Smooth muscle cell (in vitro differentiated cells): ENCODE results near the gene HHATL. TPM values are rescaled to one million over a fixed set of nuclear protein-coding genes. Genes with fewer than 3 reads are reported as not detected.

ENCODE experiments used
- DNase-seq: peaks from one replicate; lab custom pipeline; 2025; ENCODE audit not compliant: unreplicated experiment; lab: John Stamatoyannopoulos, UW
- H2AFZ ChIP-seq: fragments of 200-600 bp; sonication (generic); 2 replicates; pipeline ENCODE4 v1.6.0; 2016; ENCODE audit warnings: antibody characterized with exemption, low read depth, mild to moderate bottlenecking
- H3F3A ChIP-seq: fragments of 200-600 bp; sonication (generic); 2 replicates; pipeline ENCODE4 v1.6.0; 2017; ENCODE audit warnings: antibody characterized with exemption, low read depth
- H3K27ac ChIP-seq: fragments of 200-600 bp; sonication (generic); 2 replicates; pipeline ENCODE4 v1.5.1; 2016; ENCODE audit warnings: low read depth, mild to moderate bottlenecking
- H3K27me3 ChIP-seq: fragments of 200-600 bp; sonication (generic); 2 replicates; pipeline ENCODE4 v1.6.1; 2016; ENCODE audit warnings: low read depth, mild to moderate bottlenecking
- H3K36me3 ChIP-seq: fragments of 200-600 bp; sonication (generic); 2 replicates; pipeline ENCODE4 v1.5.1; 2016; ENCODE audit warnings: low read depth
- H3K4me1 ChIP-seq: fragments of 200-600 bp; sonication (generic); 2 replicates; pipeline ENCODE4 v1.5.1; 2016; ENCODE audit warnings: low read depth
- H3K4me2 ChIP-seq: fragments of 200-600 bp; sonication (generic); 2 replicates; pipeline ENCODE4 v1.6.0; 2016; ENCODE audit warnings: mild to moderate bottlenecking
- H3K4me3 ChIP-seq: fragments of 200-600 bp; sonication (generic); 2 replicates; pipeline ENCODE4 v1.5.1; 2016; ENCODE audit warnings: mild to moderate bottlenecking
- H3K79me2 ChIP-seq: fragments of 200-600 bp; sonication (generic); 2 replicates; pipeline ENCODE4 v1.6.0; 2016; ENCODE audit warnings: low read depth, mild to moderate bottlenecking
- H3K9ac ChIP-seq: fragments of 200-600 bp; sonication (generic); 2 replicates; pipeline ENCODE4 v1.6.0; 2016; ENCODE audit warnings: low read depth
- H3K9me3 ChIP-seq: fragments of 200-600 bp; sonication (generic); replicated peaks from 2 replicates; pipeline ENCODE4 v1.5.1; 2016; ENCODE audit warnings: low read depth
- H4K20me1 ChIP-seq: fragments of 200-600 bp; sonication (generic); 2 replicates; pipeline ENCODE4 v1.6.0; 2016; ENCODE audit warnings: low read depth
- WGBS: methylation state at CpG from one replicate; pipeline ENCODE4 v1.1.7; 2016; ENCODE audit warnings: low lambda C conversion rate; 5-methylcytosine and 5-hydroxymethylcytosine counted together
- polyA plus RNA-seq: library from polyadenylated mRNA; unstranded; fragments of >200 nt; fragmentation: Nextera tagmentation; extraction: Ambion mirVana; gene quantifications from 2 replicates; pipeline ENCODE4 v1.2.1, GENCODE V29; 2016
- total RNA-seq: library from RNA; depleted of rRNA; stranded (reverse); fragments of >200 nt; gene quantifications from 2 replicates; pipeline ENCODE4 v1.2.3, GENCODE V29; 2014
- TF ChIP-seq, protein P1 (sequence below): fragments of 200-600 bp; sonication (generic); IDR thresholded peaks from 2 replicates; pipeline ENCODE4 v1.5.1; 2017; ENCODE audit warnings: borderline replicate concordance, mild to moderate bottlenecking, antibody characterized with exemption; ENCODE audit not compliant: insufficient read depth, poor library complexity, severe bottlenecking

The HHATL gene
- total and polyA plus RNA-seq, 2 experiments from 2014 or later = not detected

DNA sequence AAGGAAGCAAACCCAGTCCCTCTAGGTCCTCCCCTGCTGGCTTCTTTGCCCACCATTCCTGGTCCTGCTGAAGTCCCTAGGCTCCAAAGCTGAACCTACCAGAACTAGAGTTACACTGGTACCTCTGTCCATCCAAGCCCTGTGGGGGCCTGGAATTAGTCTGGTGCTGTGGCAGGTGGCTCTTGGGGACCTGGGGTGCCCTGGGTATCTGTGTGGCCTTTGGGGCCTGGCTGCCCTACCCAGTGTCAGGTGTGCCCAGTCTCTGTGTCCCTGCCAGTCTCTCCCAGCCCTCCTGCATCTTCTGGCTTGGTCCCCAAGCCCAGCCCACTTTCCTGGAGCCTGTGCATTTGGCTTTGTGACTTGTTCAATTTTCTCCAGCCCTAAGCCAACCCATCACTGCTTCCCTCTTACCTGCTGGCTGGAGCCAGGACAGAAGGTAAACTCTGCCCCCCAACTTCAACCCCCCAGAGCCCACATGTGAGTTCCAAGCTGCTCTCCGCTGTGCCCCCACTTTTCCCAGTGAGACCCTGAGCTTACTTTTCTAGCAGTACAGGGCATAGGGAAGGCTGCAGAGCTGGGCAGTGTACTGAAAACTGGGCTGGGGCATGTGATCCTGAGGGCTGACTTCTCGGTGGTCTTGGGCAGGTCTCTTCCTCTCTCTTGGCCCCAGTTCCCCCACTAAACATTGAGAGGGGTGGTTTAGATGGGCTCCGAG lies 28.3 kb upstream of the HHATL start:
- WGBS = 96% methylated on average over 3 of the region's 3 CpGs
- no peaks in the 10 kb centered on the region for H3F3A ChIP-seq
- TF ChIP-seq, protein P1, sequence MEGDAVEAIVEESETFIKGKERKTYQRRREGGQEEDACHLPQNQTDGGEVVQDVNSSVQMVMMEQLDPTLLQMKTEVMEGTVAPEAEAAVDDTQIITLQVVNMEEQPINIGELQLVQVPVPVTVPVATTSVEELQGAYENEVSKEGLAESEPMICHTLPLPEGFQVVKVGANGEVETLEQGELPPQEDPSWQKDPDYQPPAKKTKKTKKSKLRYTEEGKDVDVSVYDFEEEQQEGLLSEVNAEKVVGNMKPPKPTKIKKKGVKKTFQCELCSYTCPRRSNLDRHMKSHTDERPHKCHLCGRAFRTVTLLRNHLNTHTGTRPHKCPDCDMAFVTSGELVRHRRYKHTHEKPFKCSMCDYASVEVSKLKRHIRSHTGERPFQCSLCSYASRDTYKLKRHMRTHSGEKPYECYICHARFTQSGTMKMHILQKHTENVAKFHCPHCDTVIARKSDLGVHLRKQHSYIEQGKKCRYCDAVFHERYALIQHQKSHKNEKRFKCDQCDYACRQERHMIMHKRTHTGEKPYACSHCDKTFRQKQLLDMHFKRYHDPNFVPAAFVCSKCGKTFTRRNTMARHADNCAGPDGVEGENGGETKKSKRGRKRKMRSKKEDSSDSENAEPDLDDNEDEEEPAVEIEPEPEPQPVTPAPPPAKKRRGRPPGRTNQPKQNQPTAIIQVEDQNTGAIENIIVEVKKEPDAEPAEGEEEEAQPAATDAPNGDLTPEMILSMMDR = no peak
- no peak overlapping the region for H3K27ac ChIP-seq
- H4K20me1 ChIP-seq = no peaks in the 10 kb centered on the region
- no peak overlapping the region for H2AFZ ChIP-seq
- no peak overlapping the region for H3K4me2 ChIP-seq
- no peaks in the 10 kb centered on the region for H3K36me3 ChIP-seq
- H3K9ac ChIP-seq = no peak overlapping the region
- H3K4me1 ChIP-seq = peaks cover 4% of the 10 kb centered on the region
- H3K4me3 ChIP-seq = no peak overlapping the region
- no peaks in the 10 kb centered on the region for H3K79me2 ChIP-seq
- H3K27me3 ChIP-seq = no peaks in the 10 kb centered on the region
- DNase-seq = no peak
- no peaks in the 10 kb centered on the region for H3K9me3 ChIP-seq

DNA sequence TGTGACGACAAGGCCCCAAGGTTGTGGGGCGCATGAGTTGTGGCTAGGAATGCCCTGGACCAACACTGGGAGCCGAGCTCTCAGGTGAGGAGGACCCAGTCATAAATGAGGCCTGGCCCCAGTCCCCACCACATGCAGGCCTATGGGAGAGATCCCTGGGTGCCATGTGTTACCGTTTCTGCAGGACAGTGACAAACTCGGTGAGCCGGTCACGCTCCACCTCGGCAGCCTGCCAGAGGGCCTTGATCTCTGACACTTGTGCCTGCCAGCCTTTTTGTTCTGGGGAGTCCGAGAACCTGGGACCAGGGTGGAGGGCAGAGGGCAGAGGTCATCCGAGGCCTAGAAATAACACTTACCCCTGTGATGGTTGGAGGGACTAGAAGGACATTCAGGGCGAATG lies 27.7 kb upstream of the HHATL start:
- H3K4me2 ChIP-seq = no peak overlapping the region
- H3K4me3 ChIP-seq = no peak overlapping the region
- H2AFZ ChIP-seq = no peak overlapping the region
- no peaks in the 10 kb centered on the region for H4K20me1 ChIP-seq
- no peaks in the 10 kb centered on the region for H3F3A ChIP-seq
- H3K27ac ChIP-seq = no peak overlapping the region
- no peak for DNase-seq
- no peak overlapping the region for H3K9ac ChIP-seq
- TF ChIP-seq, protein P1 = no peak
- no peaks in the 10 kb centered on the region for H3K27me3 ChIP-seq
- H3K36me3 ChIP-seq = no peaks in the 10 kb centered on the region
- WGBS = 96% methylated on average over 11 of the region's 11 CpGs
- H3K79me2 ChIP-seq = no peaks in the 10 kb centered on the region
- no peaks in the 10 kb centered on the region for H3K9me3 ChIP-seq
- H3K4me1 ChIP-seq = peaks cover 4% of the 10 kb centered on the region

DNA sequence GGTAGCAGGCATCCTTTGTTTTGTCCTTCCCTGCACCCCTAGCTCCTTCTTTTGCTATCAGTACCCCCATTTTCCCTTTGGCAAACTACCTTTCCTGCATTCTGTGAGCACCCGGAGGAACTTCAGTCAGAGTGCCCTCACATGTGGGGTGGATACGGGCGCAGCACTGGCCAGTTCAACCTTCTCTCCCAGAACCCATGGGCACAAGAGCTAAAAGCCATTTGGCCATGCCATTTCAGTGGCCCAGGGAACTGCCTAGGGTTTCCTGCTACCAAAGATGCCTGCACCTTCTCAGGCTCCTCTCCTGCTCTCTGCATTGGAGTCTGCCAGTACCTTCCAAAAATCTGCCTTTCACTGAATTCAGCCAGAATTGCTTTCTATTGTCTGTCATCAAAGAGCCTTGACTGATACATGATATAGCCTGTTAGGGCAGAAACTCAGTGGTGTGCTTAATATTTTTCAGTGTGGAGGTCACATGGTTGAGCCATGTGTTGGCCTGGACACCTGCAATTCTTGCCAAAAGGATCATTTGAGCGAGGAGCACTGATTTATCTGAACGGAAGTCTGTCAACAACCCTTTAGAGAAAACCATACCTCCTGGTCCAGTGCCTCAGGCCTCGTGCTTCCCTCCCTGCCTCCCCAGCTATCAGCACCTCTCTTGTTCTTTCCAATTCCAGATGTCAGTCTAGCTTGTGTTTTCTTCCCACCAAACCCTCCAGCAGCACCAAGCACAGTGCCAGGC lies 27.0 kb upstream of the HHATL start:
- TF ChIP-seq, protein P1 = no peak
- no peaks in the 10 kb centered on the region for H3F3A ChIP-seq
- no peak overlapping the region for H3K9ac ChIP-seq
- no peaks in the 10 kb centered on the region for H3K9me3 ChIP-seq
- no peaks in the 10 kb centered on the region for H4K20me1 ChIP-seq
- H3K4me1 ChIP-seq = peaks cover 4% of the 10 kb centered on the region
- no peak overlapping the region for H3K27ac ChIP-seq
- WGBS = 90% methylated on average over 6 of the region's 6 CpGs
- no peaks in the 10 kb centered on the region for H3K36me3 ChIP-seq
- no peak for DNase-seq
- no peak overlapping the region for H2AFZ ChIP-seq
- no peaks in the 10 kb centered on the region for H3K79me2 ChIP-seq
- no peak overlapping the region for H3K4me3 ChIP-seq
- no peak overlapping the region for H3K4me2 ChIP-seq
- H3K27me3 ChIP-seq = no peaks in the 10 kb centered on the region
